SK-N-SH treated with all-trans-retinoic acid at 6 μM for 48 hours (cell line): Measurements from ENCODE around the gene EXOC3L2.

Source experiments
- RARB ChIP-seq: fragments of 250-450 bp; sonication (Bioruptor Pico); IDR thresholded peaks from 2 replicates; pipeline ENCODE4 v1.8.0; 2021; ENCODE audit warnings: mild to moderate bottlenecking, moderate library complexity
- SNAI2 ChIP-seq: fragments of 250-450 bp; sonication (Bioruptor Pico); IDR thresholded peaks from 2 replicates; pipeline ENCODE4 v1.5.0; 2020; ENCODE audit warnings: mild to moderate bottlenecking, moderate library complexity

- TF ChIP-seq RARB (CRISPR knock-in tag) = no peak
- TF ChIP-seq SNAI2 (CRISPR knock-in tag) = no peak
Measured at GRCh38 chr19:45271735-45272108, 26.5 kb upstream of the EXOC3L2 start.
